Amniotic stem cell (primary cell): ENCODE data around the gene SNTB2.
"Not testable (repeated sequence)": the region's sequence is repeated elsewhere in the genome, so short reads cannot be mapped to it uniquely, and the experiment has no call there.

Source experiments
- DNase-seq: peaks from one replicate; lab custom pipeline; 2025; lab: John Stamatoyannopoulos, UW

The SNTB2 gene

GRCh38 chr16:69291657-69292056 is 104.7 kb downstream of the SNTB2 start:
- DNase-seq = not testable (repeated sequence)

GRCh38 chr16:69293401-69293800 is 106.4 kb downstream of the SNTB2 start:
- DNase-seq = no peak

- DNase-seq = no peak
Observed at GRCh38 chr16:69294051-69294450, 107.1 kb downstream of the SNTB2 start.

GRCh38 chr16:69296771-69297170 is 109.8 kb downstream of the SNTB2 start:
- DNase-seq = not testable (repeated sequence)

- no peak for DNase-seq
Observed at GRCh38 chr16:69298261-69298660, 111.3 kb downstream of the SNTB2 start.

DNA sequence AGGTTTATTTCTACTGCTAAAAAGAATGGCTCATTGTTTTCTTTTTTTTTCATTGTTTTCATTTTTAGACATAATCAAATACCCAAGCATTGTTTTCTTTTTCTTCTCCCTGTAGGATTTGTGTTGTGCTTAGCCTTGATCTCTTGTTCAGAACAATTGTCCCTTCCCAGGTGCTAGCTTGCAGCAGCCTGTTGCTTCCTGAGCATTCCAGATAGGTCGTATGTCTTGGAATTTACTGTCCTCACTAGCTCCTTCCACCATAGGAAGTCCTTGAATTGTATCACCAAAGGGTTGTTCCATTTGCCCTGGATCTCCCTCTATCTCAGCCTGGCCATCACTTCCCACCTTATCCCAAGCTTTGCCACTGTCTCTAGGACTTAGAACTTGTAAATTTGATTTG is 114.2 kb downstream of the SNTB2 start:
- DNase-seq = no peak

- no peak for DNase-seq
Observed at GRCh38 chr16:69301861-69302260, 114.9 kb downstream of the SNTB2 start.

DNA sequence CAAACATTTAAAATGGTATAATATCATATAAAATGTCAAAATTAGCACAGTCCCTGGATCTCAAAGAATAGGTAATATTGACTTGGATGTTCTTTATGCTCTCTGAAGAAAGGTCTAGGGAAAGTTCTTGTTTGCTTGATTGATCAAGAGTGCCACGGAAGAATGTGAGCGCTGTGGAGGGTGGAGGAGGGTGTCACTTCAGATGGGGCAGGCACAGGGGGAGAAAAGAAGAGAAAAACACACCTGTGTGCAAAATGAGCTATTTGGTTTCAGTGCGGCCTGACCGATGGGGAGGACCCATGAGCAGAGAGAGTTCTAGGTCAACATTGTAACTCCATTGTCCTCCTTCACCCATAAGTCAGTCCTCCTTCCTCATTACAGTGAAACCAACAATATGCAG is 115.3 kb downstream of the SNTB2 start:
- no peak for DNase-seq

GRCh38 chr16:69306031-69306430 is 119.1 kb downstream of the SNTB2 start:
- no peak for DNase-seq

GRCh38 chr16:69307091-69307490 is 120.1 kb downstream of the SNTB2 start:
- no peak for DNase-seq

DNA sequence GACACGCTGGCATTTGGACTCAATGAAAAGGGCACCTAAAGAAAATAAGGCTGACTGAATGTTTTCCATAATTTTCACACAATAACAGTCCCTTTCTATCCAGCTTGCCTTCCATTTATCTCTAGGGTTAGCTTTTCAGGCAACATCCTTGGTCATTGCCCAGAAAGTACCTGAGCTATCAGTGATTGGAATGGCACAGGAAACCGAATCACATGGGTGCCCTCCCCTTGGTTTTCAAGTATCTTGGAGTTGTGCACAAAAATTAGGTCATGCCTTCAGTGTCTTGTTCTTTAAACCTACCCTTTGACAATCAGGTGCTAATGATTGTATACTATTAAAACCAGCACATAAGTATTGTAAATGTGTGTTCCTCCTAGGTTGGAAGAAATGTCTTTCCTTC is 120.9 kb downstream of the SNTB2 start:
- DNase-seq = no peak

DNA sequence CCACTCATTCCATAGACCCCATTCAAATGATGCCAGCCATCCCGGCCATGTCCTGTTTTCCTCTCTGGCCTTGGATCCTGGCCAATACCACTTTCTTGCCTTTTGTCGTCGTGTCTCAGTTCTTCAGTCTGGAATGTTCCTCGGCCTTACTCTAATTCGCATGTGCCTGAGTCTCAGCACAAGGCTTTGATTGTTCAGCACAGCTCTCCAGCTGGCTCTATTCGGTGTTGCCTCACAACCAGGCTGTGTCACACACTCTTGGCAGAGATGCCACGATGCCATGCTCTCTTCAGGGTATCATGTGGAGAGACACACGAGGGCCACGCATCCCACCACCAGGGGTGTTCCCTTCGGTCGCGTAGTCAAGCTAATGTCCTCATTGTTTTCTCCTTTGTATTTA is 122.4 kb downstream of the SNTB2 start:
- no peak for DNase-seq

- peak; percentile 86 for DNase-seq
Observed at GRCh38 chr16:69310653-69311532, 123.9 kb downstream of the SNTB2 start, which contains the start of gene VPS4A. TSS of gene VPS4A (plus strand) at chr16:69311350. CDS start at chr16:69311512, 162 bp downstream.

GRCh38 chr16:69311533-69312387 is 124.8 kb downstream of the SNTB2 start:
- no peak for DNase-seq

DNA sequence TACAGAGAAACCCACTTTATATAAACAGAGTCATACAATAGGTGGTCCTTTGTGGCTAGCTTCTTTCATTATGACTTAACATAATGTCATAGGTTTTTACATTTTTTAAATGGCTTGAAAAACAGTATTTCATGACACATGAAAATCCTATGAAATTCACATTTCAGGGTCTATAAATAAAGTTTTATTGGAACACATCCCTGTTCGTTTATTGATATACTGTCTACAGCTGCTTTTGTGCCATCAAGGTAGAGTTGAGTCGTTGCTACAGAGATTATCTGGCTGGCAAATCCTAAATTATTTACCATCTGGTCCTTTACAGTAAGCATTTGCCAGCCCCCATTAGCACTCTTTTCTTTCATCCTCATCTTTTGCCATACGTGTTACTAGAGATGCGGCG is 126.5 kb downstream of the SNTB2 start:
- DNase-seq = no peak

- DNase-seq = no peak
Observed at GRCh38 chr16:69314534-69314933, 127.6 kb downstream of the SNTB2 start.

DNA sequence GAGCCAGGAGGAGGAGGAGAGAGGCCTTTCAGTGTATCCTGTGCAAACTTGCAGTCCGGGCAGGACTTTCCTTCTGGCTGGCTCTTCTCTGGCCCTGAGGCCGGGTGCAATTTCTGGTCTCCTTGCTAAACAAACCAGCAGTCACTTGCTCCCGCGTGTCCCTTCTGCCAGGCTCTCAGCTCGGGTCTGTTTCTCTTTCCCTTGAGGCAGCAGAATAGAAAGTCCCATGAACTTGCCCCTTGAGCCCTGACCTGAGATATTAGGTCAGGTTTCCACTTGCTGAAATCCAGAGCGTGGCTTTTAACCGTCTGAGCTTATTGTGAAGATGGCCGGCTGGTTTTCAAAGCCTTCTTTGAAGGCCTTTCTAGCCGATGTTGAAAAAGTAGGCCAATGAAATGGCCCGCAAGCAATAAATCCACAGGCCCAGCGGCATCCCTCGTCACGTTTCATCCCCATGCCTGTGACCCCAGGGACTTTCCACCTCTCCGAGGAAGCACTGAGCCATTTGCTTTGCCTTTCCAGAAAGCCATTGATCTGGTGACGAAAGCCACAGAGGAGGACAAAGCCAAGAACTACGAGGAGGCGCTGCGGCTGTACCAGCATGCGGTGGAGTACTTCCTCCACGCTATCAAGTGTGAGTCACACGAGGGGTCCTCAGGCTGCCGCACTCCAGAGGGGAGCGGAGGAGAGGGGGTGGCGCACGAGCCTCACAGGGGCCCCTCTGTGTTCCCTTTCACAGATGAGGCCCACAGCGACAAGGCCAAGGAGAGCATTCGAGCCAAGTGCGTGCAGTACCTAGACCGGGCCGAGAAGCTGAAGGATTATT is 128.7 kb downstream of the SNTB2 start:
- DNase-seq = no peak

DNA sequence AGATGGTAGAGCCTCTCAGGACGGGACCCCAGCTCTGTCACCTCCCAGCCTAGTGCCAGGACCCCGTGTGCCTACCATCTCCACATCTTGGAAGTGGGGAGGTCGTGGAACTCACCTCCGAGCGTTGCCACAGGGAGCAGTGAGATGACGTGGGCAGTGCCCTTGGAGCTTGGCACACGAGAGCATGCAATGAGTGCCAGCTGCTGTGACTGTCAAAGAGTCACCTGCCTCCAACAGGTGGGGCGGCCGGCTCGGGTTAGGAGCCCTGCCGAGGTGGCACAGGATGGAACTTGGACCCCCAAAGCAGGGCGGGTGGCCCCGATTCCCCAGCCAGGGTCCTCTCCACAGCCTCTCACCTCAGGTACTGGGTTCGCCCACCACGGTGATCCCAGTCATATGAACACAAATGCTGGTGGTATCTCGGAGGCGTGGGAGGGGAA is 129.7 kb downstream of the SNTB2 start:
- no peak for DNase-seq

GRCh38 chr16:69318177-69318910 is 131.4 kb downstream of the SNTB2 start:
- no peak for DNase-seq

DNA sequence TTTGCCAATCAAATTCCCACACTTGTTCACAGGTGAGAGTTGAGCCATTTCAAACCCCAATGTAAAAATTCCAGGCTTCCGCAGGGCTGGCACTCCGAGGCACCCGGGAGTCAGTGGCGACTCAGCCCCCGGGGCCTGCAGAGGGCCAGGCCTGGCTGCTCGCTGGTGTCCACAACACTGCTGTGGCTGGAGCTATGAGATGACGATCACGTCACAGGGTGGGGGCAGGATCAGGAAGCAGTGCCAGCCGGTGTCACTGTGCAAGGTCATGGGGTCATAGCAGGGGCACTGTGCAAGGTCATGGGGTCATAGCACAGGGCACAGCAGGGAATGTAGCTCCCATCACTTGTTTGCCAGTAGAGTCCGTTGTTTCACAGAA is 131.9 kb downstream of the SNTB2 start:
- no peak for DNase-seq

- DNase-seq = no peak
Observed at GRCh38 chr16:69319381-69319780, 132.4 kb downstream of the SNTB2 start.
